OCI-LY3 (cell line): ENCODE data around the gene ADSS2.

Source experiments
- EZH2phosphoT487 ChIP-seq: fragments of 200-600 bp; shearing (Covaris generic); IDR thresholded peaks from 2 replicates; pipeline ENCODE4 v1.6.1; 2018; ENCODE audit warnings: antibody characterized with exemption, mixed run types, low read depth
- TF ChIP-seq, protein P1 (sequence below): fragments of 200-600, 300-600 bp; sonication (generic); IDR thresholded peaks from 2 replicates; pipeline ENCODE4 v1.5.1; 2014; ENCODE audit warnings: antibody characterized with exemption, low read length, low read depth

DNA sequence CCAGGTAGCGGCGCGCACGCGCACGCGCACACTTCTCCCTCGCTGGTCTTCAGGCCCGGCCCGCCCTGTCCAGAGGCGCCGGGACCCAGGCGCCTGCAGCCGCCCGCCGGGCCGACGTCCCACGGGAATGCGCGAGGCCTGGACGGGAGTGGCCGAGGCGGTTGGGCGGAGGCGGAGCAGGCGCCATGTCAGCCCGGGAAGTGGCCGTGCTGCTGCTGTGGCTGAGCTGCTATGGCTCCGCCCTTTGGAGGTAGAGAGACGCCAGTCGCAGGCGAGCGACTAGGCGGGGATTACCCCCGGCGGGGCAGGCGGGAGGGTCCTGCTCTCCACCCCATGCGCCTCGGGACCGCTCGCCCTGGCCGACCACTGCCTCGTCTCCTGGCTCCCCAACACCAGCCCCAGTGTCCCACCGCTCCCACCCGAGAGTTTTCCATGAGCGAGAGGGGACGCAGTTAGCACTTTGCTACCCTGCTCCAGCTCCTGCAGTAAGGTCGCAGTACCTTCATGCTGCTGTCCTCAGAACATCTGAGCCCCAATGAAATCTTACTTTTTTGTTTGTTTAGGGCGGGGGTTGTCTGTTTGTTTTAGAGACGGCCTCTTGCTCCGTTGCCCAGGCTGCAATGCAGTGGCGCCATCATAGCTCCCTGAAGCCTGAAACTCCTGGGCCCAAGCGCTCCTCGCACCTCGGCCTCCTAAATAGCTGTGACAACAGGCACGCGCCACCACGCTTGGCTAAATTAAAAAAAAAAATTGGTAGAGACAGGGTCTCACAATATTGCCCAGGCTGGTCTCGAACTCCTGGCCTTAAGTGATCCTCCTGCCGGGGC, 9.7 kb upstream of the ADSS2 start, which contains the start of gene CATSPERE:
- TF ChIP-seq, protein P1, sequence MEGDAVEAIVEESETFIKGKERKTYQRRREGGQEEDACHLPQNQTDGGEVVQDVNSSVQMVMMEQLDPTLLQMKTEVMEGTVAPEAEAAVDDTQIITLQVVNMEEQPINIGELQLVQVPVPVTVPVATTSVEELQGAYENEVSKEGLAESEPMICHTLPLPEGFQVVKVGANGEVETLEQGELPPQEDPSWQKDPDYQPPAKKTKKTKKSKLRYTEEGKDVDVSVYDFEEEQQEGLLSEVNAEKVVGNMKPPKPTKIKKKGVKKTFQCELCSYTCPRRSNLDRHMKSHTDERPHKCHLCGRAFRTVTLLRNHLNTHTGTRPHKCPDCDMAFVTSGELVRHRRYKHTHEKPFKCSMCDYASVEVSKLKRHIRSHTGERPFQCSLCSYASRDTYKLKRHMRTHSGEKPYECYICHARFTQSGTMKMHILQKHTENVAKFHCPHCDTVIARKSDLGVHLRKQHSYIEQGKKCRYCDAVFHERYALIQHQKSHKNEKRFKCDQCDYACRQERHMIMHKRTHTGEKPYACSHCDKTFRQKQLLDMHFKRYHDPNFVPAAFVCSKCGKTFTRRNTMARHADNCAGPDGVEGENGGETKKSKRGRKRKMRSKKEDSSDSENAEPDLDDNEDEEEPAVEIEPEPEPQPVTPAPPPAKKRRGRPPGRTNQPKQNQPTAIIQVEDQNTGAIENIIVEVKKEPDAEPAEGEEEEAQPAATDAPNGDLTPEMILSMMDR, result no peak
- no peak for TF ChIP-seq EZH2phosphoT487
